Glutamatergic neuron (in vitro differentiated cells): ENCODE results near the gene EIF1AX. TPM values are rescaled to one million over a fixed set of nuclear protein-coding genes. Genes with fewer than 3 reads are reported as not detected.
"Not testable (repeated sequence)": the region's sequence is repeated elsewhere in the genome, so short reads cannot be mapped to it uniquely, and the experiment has no call there.

ENCODE experiments used
- DNase-seq: peaks from one replicate; pipeline ENCODE4 v3.0.0; 2022
- H3K27ac Mint-ChIP-seq: one replicate; pipeline ENCODE4 v1.8.0; 2020; ENCODE audit warnings: mild to moderate bottlenecking, mixed read lengths, inconsistent platforms; ENCODE audit not compliant: unreplicated experiment
- H3K27me3 Mint-ChIP-seq: one replicate; pipeline ENCODE4 v1.8.0; 2020; ENCODE audit warnings: mild to moderate bottlenecking, moderate library complexity, mixed read lengths, inconsistent platforms; ENCODE audit not compliant: unreplicated experiment
- H3K36me3 Mint-ChIP-seq: one replicate; pipeline ENCODE4 v1.8.0; 2020; ENCODE audit warnings: mild to moderate bottlenecking, mixed read lengths, inconsistent platforms; ENCODE audit not compliant: unreplicated experiment
- H3K4me1 Mint-ChIP-seq: one replicate; pipeline ENCODE4 v1.8.0; 2020; ENCODE audit warnings: mild to moderate bottlenecking, low read depth, mixed read lengths, inconsistent platforms; ENCODE audit not compliant: unreplicated experiment
- H3K4me3 Mint-ChIP-seq: one replicate; pipeline ENCODE4 v1.8.0; 2020; ENCODE audit warnings: mild to moderate bottlenecking, mixed read lengths, inconsistent platforms; ENCODE audit not compliant: unreplicated experiment
- H3K9me3 Mint-ChIP-seq: one replicate; pipeline ENCODE4 v1.8.0; 2020; ENCODE audit warnings: mild to moderate bottlenecking, moderate library complexity, mixed read lengths, inconsistent platforms; ENCODE audit not compliant: unreplicated experiment
- total RNA-seq: library from RNA; stranded (reverse); fragmentation: NEBNext Ultra II Directional; extraction: Animal tissue kit (Norgen Biotek cat#: 25700); gene quantifications from one replicate; pipeline ENCODE4 v1.2.1, GENCODE V29; 2021; ENCODE audit not compliant: unreplicated experiment
- TF ChIP-seq, protein P1 (sequence below): fragments of 200-600 bp; sonication (generic); IDR thresholded peaks from one replicate; pipeline ENCODE4 v1.5.0; 2021; ENCODE audit not compliant: partially characterized antibody, unreplicated experiment

Gene EIF1AX
- total RNA-seq, 1 donor from 2014 or later, result 107 TPM

DNA sequence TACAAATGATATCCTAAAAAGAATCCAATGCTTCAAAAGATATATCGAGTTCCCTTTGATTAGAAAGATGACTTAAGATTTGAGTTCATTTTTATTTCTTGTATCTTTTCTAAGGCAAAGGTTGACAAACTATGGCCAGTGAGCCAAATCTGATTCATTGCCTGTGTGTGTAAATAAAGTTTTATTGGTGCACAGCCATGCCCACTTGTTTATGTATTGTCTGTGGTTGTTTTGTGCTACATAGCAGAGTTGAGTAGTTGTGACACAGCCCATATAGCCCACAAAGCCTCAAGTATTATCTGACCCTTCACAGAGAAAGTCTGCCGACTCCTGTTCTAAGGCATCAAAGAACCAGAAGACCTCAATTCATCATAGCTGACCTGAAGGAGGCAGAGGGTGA is 32.2 kb upstream of the EIF1AX start:
- Mint-ChIP-seq H3K9me3 (no peaks in the 10 kb centered on the region), H3K27me3 (peaks cover 2% of the 10 kb centered on the region), H3K4me1 (no peaks in the 10 kb centered on the region), H3K36me3 (no peaks in the 10 kb centered on the region), H3K4me3 (no peak overlapping the region), H3K27ac (no peak overlapping the region)
- no peak for DNase-seq
- TF ChIP-seq, protein P1, sequence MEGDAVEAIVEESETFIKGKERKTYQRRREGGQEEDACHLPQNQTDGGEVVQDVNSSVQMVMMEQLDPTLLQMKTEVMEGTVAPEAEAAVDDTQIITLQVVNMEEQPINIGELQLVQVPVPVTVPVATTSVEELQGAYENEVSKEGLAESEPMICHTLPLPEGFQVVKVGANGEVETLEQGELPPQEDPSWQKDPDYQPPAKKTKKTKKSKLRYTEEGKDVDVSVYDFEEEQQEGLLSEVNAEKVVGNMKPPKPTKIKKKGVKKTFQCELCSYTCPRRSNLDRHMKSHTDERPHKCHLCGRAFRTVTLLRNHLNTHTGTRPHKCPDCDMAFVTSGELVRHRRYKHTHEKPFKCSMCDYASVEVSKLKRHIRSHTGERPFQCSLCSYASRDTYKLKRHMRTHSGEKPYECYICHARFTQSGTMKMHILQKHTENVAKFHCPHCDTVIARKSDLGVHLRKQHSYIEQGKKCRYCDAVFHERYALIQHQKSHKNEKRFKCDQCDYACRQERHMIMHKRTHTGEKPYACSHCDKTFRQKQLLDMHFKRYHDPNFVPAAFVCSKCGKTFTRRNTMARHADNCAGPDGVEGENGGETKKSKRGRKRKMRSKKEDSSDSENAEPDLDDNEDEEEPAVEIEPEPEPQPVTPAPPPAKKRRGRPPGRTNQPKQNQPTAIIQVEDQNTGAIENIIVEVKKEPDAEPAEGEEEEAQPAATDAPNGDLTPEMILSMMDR, result no peak

DNA sequence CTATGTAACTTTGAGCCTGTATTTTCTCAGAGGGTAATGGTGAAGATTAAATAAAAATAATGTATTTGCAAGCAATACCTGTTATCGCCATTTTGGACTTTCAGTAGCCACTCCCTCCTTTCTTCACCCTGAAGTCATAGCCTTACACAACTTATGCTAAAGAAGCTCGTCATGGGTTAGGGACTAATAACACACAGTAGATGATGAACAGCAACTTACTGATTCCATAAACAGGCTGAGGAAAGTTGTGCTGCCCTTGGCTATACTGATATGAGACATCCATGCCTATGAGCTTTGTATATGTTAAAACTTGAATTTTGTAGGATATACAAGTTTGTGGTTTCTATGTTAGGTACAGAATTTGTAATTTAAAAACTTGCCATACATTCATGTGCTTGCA is 31.7 kb upstream of the EIF1AX start:
- H3K27ac Mint-ChIP-seq, result no peak overlapping the region
- DNase-seq, result no peak
- no peaks in the 10 kb centered on the region for H3K36me3 Mint-ChIP-seq
- H3K27me3 Mint-ChIP-seq, result no peaks in the 10 kb centered on the region
- TF ChIP-seq, protein P1, result no peak
- H3K4me3 Mint-ChIP-seq, result no peak overlapping the region
- H3K9me3 Mint-ChIP-seq, result no peaks in the 10 kb centered on the region
- no peaks in the 10 kb centered on the region for H3K4me1 Mint-ChIP-seq

DNA sequence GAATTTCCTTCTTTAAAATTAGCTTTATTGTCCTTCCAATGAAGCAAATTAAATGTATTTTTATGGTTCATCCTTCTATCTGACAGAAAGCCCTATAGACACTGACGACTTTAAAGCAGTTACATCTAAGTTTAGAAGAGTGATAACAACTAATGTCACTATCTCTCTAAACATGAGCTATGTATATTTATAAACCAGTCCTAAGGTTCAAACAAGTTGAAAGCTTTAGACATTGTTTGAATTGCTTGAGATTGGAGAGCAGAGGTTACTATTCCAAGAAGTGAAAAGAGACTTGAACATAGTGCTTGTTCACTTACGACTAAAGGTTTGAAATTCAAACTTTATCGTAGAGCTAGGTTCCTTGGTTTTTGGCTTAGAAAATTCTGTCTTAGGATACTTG is 30.2 kb upstream of the EIF1AX start:
- H3K27me3 Mint-ChIP-seq, result no peaks in the 10 kb centered on the region
- no peak for DNase-seq
- H3K4me3 Mint-ChIP-seq, result no peak overlapping the region
- no peak overlapping the region for H3K27ac Mint-ChIP-seq
- no peaks in the 10 kb centered on the region for H3K36me3 Mint-ChIP-seq
- no peaks in the 10 kb centered on the region for H3K4me1 Mint-ChIP-seq
- H3K9me3 Mint-ChIP-seq, result no peaks in the 10 kb centered on the region
- TF ChIP-seq, protein P1, result no peak

DNA sequence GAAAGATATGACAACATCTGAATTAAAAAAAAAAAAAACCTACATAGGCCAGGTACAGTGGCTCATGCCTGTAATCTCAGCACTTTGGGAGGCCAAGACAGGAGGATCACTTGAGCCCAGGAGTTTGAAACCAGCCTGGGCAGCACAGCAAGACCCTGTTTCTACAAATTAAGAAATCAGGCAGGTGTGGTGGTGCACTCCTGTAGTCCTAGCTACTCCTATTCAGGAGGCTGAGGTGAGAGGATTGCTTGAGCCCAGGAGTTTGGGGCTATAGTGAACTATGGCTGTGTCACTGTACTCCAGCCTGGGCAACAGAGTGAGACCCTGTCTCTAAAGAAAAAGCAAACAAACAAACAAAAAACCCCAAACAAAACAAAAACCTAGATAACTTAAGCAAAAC is 20.9 kb upstream of the EIF1AX start:
- not testable (repeated sequence) for H3K9me3 Mint-ChIP-seq, H3K27me3 Mint-ChIP-seq, H3K4me3 Mint-ChIP-seq, H3K36me3 Mint-ChIP-seq, H3K27ac Mint-ChIP-seq, H3K4me1 Mint-ChIP-seq, DNase-seq

DNA sequence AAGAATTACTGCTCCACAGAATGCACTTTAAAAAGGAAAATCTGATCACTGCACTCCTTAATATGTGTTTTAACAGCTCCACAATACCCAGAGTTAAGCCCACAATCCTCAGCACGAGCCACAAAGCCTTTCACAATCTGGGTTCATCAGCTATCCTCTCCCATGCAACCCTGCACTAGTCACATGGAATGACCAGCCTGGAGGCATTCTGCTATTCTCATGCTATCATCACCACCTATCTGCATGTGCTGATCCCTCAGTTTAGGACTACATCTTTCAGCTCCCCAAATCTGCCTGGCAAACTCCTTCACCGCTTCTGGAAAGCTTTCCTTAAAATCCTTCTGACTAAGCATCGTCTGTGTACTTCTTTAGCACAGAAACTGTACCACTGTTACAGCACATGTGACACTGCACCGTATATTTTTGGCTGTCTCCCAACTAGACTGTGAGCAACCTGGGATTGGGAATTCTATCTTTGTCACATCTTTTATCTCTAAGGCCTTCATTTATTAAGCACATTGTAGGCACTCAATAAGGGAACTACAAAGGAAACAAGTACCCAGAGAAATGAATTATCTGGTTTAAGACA is 18.3 kb upstream of the EIF1AX start:
- no peak overlapping the region for H3K4me3 Mint-ChIP-seq
- H3K4me1 Mint-ChIP-seq, result no peaks in the 10 kb centered on the region
- DNase-seq, result no peak
- peaks cover 2% of the 10 kb centered on the region for H3K27me3 Mint-ChIP-seq
- H3K36me3 Mint-ChIP-seq, result no peaks in the 10 kb centered on the region
- TF ChIP-seq, protein P1, result no peak
- H3K9me3 Mint-ChIP-seq, result no peaks in the 10 kb centered on the region
- no peak overlapping the region for H3K27ac Mint-ChIP-seq
